PC-9 (cell line): ENCODE results near the gene RNU5B-1. TPM values are rescaled to one million over a fixed set of nuclear protein-coding genes. Genes with fewer than 3 reads are reported as not detected.

Experiments
- BruUV-seq: library from RNA; stranded (reverse); fragments of 400-500 nt; replicated peaks from 2 replicates; lab custom pipeline; 2021; lab: Mats Ljungman, UMichigan
- CTCF ChIA-PET: fragments of 300-600 bp; sonication (Branson Sonifier 250); formaldehyde crosslinking; loops from one replicate; lab custom pipeline; 2022; ENCODE audit warnings: antibody characterized with exemption; lab: Charles Lee
- POLR2A ChIA-PET: fragments of 300-600 bp; sonication (Branson Sonifier 250); formaldehyde crosslinking; loops from one replicate; lab custom pipeline; 2022; ENCODE audit warnings: antibody characterized with exemption; ENCODE audit not compliant: unreplicated experiment; lab: Charles Lee
- DNase-seq, 2 experiments: peaks; one replicate each; pipeline versions ENCODE4 v3.0.0 to v3.0.0-alpha.2; 2015 to 2022; ENCODE audit warnings: mixed read lengths in 1 of 2
- H2AFZ ChIP-seq: fragments of 200-600 bp; sonication (generic); 2 replicates; pipeline ENCODE4 v1.8.1; 2017; ENCODE audit warnings: antibody characterized with exemption
- H3F3A ChIP-seq: fragments of 200-600 bp; sonication (generic); 2 replicates; pipeline ENCODE4 v1.8.1; 2017; ENCODE audit warnings: antibody characterized with exemption, mild to moderate bottlenecking, low read depth; ENCODE audit not compliant: insufficient read depth
- H3K27ac ChIP-seq: fragments of 200-600 bp; sonication (generic); 2 replicates; pipeline ENCODE4 v1.6.1; 2016; ENCODE audit warnings: mixed run types
- H3K27me3 ChIP-seq: fragments of 200-600 bp; sonication (generic); 2 replicates; pipeline ENCODE4 v1.6.1; 2016; ENCODE audit warnings: low read depth, mixed run types; ENCODE audit not compliant: insufficient read depth
- H3K36me3 ChIP-seq: fragments of 200-600 bp; sonication (generic); 2 replicates; pipeline ENCODE4 v1.6.1; 2016; ENCODE audit warnings: low read depth, mixed run types
- H3K4me1 ChIP-seq: fragments of 200-600 bp; sonication (generic); replicated peaks from 2 replicates; pipeline ENCODE4 v1.6.1; 2016; ENCODE audit warnings: mixed run types; ENCODE audit not compliant: insufficient read depth
- H3K4me2 ChIP-seq: fragments of 200-600 bp; sonication (generic); 2 replicates; pipeline ENCODE4 v1.6.1; 2017; ENCODE audit warnings: mixed run types
- H3K4me3 ChIP-seq: fragments of 200-600 bp; sonication (generic); 2 replicates; pipeline ENCODE4 v1.6.1; 2016; ENCODE audit warnings: mixed run types
- H3K79me2 ChIP-seq: fragments of 200-600 bp; sonication (generic); 2 replicates; pipeline ENCODE4 v1.6.1; 2017; ENCODE audit warnings: low read depth, mixed run types
- H3K9me2 ChIP-seq: fragments of 200-600 bp; sonication (generic); 2 replicates; pipeline ENCODE4 v1.8.1; 2017; ENCODE audit warnings: mild to moderate bottlenecking; ENCODE audit not compliant: insufficient read depth
- H3K9me3 ChIP-seq: fragments of 200-600 bp; sonication (generic); 2 replicates; pipeline ENCODE4 v1.8.1; 2016; ENCODE audit warnings: low read depth; ENCODE audit not compliant: insufficient read depth
- H4K20me1 ChIP-seq: fragments of 200-600 bp; sonication (generic); 2 replicates; pipeline ENCODE4 v1.8.1; 2017; ENCODE audit not compliant: insufficient read depth
- EZH2 ChIP-seq: fragments of 200-600 bp; sonication (generic); IDR thresholded peaks from 2 replicates; pipeline ENCODE4 v1.8.0; 2017; ENCODE audit warnings: antibody characterized with exemption, low read depth
- intact Hi-C: fragments of 100-400 bp; cut with micrococcal nuclease; formaldehyde crosslinking; loops from one replicate; pipeline ENCODE4 v1.10.0; 2022; ENCODE audit not compliant: unreplicated experiment
- total RNA-seq: library from RNA; stranded (reverse); gene quantifications from 2 replicates; pipeline ENCODE4 v1.2.3, GENCODE V29; 2021
- TF ChIP-seq, protein P1 (sequence below): fragments of 200-600 bp; sonication (generic); conservative IDR thresholded peaks from 2 replicates; pipeline ENCODE4 v1.6.1; 2017; ENCODE audit warnings: mixed run types, antibody characterized with exemption, mild to moderate bottlenecking, moderate library complexity

RNU5B-1 gene
- total RNA-seq, 1 experiment from 2014 or later = not detected

DNA sequence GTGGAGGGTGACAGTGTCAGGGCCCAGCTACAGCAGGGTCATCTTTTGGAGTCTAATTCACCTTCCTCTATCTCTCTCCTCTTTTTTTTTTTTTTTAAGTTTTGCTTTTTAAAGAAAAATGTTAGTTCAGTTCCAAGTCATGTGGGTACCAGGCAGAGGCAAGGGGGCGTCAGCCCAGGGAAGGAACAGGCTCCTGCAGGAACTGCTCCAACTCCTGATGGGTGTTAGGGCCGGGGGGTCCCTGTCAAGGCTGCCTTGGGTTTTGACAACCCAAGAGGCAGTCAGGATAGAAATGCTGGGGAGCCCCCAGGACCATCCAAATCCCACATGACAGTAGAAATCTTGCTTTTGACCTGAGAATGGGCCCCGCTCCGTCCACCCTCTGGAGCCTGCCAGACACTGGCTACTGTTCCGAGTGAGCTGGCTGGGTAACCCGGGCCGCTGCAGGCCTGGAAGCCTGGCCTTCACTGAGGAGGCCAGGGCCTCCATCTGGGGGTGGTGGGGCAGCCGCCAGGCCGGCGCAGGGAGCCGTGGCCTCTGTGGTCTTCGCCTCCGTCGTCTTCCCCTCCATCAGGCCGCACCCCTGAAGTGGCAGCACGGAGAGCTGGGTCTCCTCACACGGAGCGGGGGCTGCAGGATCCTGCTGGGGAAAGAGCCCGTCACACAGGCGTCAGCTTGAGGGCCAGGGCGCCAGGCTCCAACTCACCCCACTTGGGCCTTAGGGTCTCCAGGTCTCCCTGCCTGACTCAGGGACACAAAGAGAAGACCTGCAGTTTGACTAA, 24.2 kb downstream of the RNU5B-1 start:
- Histone ChIP-seq H3K36me3 (no peaks in the 10 kb centered on the region), H3K4me1 (no peaks in the 10 kb centered on the region), H3K9me2 (no peaks in the 10 kb centered on the region), H2AFZ (no peak overlapping the region), H3K9me3 (no peaks in the 10 kb centered on the region), H3K79me2 (no peaks in the 10 kb centered on the region), H3K27me3 (no peaks in the 10 kb centered on the region; the same call in 1 of the 2 replicates), H3K4me2 (no peak overlapping the region), H4K20me1 (no peaks in the 10 kb centered on the region), H3K27ac (no peak overlapping the region), H3K4me3 (no peak overlapping the region), H3F3A (no peaks in the 10 kb centered on the region)
- no TSS peak for BruUV-seq
- no peak for DNase-seq
- intact Hi-C loops = no loop called here
- TF ChIP-seq EZH2 = no peak
- TF ChIP-seq, protein P1, sequence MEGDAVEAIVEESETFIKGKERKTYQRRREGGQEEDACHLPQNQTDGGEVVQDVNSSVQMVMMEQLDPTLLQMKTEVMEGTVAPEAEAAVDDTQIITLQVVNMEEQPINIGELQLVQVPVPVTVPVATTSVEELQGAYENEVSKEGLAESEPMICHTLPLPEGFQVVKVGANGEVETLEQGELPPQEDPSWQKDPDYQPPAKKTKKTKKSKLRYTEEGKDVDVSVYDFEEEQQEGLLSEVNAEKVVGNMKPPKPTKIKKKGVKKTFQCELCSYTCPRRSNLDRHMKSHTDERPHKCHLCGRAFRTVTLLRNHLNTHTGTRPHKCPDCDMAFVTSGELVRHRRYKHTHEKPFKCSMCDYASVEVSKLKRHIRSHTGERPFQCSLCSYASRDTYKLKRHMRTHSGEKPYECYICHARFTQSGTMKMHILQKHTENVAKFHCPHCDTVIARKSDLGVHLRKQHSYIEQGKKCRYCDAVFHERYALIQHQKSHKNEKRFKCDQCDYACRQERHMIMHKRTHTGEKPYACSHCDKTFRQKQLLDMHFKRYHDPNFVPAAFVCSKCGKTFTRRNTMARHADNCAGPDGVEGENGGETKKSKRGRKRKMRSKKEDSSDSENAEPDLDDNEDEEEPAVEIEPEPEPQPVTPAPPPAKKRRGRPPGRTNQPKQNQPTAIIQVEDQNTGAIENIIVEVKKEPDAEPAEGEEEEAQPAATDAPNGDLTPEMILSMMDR = no peak
- ChIA-PET POLR2A (no interaction called here), CTCF (interaction anchor here (0.7 kb wide), 1 partner anchor 619 kb away, joined by 4 read pairs; no protein-coding TSS in a partner anchor)

DNA sequence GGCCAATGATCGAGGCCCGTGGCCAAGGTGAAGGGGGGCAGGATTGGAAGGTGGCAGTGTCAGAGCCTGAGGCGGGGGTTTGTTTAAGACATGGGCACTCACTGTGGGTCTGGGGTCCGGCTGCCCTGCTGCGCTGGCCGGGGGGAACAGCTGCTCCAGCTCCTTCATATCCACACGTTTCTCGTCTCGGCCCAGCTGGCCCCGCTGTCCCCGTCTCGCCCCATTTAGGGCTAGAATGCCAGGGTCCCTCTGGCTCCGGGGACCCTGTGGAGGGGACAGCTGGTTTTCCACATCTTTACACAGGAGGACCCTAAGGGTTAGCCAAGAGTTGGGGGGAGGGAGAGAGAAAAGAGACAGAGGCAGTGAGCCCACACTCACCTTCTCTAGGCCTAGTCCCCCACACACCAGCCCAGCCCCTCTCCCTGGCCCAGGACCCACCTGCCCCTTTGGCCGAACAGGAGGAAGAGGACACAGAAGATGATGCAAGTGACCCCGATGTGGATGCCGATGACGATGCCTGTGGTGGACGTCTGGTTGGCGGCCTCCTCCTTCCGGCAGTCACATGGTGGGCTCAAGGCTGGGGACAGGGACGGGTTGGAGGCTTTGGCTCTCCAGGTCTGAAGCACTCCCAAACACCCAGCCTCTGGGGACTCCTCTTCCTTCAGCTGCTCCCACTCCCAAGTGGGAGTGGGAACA, 25.0 kb downstream of the RNU5B-1 start:
- no peaks in the 10 kb centered on the region for H3K79me2 ChIP-seq
- H3K36me3 ChIP-seq = no peaks in the 10 kb centered on the region
- H3F3A ChIP-seq = no peaks in the 10 kb centered on the region
- ChIA-PET CTCF (interaction anchor here (0.7 kb wide), 1 partner anchor 17 kb away, joined by 3 read pairs; no protein-coding TSS in a partner anchor), POLR2A (no interaction called here)
- no peak overlapping the region for H3K4me2 ChIP-seq
- H4K20me1 ChIP-seq = no peaks in the 10 kb centered on the region
- no peak overlapping the region for H3K4me3 ChIP-seq
- H3K27ac ChIP-seq = no peak overlapping the region
- no peak overlapping the region for H2AFZ ChIP-seq
- H3K9me3 ChIP-seq = no peaks in the 10 kb centered on the region
- TF ChIP-seq EZH2 = no peak
- TF ChIP-seq, protein P1 = no peak
- no peaks in the 10 kb centered on the region; the same call in 1 of the 2 replicates for H3K27me3 ChIP-seq
- intact Hi-C loops = no loop called here
- H3K4me1 ChIP-seq = no peaks in the 10 kb centered on the region
- no peak for DNase-seq
- H3K9me2 ChIP-seq = no peaks in the 10 kb centered on the region
- BruUV-seq = no TSS peak

DNA sequence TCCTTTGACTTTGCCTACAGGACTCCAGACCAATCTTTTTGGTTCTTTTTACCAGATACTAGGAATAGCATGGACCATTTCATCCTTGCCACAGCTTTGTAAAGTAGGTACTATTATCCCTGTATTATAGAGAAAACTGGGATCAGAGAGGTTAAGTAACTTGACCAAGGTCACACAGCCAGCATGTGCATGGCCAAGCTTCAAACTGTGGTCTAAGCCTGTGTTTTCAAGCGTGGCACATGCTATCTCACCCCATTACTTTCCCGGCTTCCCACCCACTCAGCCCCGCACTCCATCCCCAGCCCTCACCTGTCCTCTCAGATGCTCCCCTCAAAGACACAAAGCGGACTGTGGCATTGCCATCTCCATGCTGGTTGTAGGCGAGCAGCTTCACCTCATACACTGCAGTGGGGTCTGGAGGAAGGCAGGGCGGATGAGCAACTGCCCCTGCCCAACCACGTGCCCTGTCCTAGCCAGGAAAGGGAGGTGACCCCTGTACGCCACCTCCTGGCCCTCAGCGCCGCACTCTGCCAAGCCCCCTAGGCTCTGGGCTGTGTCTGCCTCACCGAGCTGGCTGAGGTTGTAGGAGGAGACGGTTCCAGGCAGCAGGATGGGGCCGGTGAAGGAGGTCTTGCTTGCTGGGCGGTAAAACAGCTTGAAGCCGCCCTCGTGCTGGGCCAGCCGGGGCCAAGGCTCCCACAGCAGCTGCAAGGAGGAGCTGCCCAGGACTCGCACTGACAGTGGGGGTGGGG, 25.7 kb downstream of the RNU5B-1 start:
- CTCF ChIA-PET = interaction anchor here (0.7 kb wide), 1 partner anchor 17 kb away, joined by 3 read pairs; no protein-coding TSS in a partner anchor
- DNase-seq = no peak
- no TSS peak for BruUV-seq
- Histone ChIP-seq H3F3A (no peaks in the 10 kb centered on the region), H3K9me3 (no peaks in the 10 kb centered on the region), H3K9me2 (no peaks in the 10 kb centered on the region), H3K4me2 (no peak overlapping the region), H3K79me2 (no peaks in the 10 kb centered on the region), H4K20me1 (no peaks in the 10 kb centered on the region), H2AFZ (no peak overlapping the region), H3K4me3 (no peak overlapping the region), H3K27ac (no peak overlapping the region), H3K27me3 (no peaks in the 10 kb centered on the region; the same call in 1 of the 2 replicates), H3K36me3 (no peaks in the 10 kb centered on the region), H3K4me1 (no peaks in the 10 kb centered on the region)
- intact Hi-C loops = no loop called here
- TF ChIP-seq, protein P1 = no peak
- no peak for TF ChIP-seq EZH2
- POLR2A ChIA-PET = no interaction called here
